Fibroblast of villous mesenchyme (primary cell): ENCODE results near the gene CCDC63. TPM values are rescaled to one million over a fixed set of nuclear protein-coding genes. Genes with fewer than 3 reads are reported as not detected.

Source experiments
- total RNA-seq: library from RNA; depleted of rRNA; stranded (reverse); fragments of >200 nt; gene quantifications from 2 replicates; pipeline ENCODE4 v1.2.3, GENCODE V29; 2012

Gene CCDC63
- total RNA-seq, 1 donor: not detected

Other genes with a start within 250 kb of the CCDC63 start
- gene TCTN1, start 232.9 kb upstream of the CCDC63 start, total RNA-seq: 26.4 and 28.9 TPM in 2 replicates
- 5.6 and 5.8 TPM in 2 replicates for gene HVCN1, start 157.9 kb upstream of the CCDC63 start, total RNA-seq
- gene PPP1CC, start 104.1 kb upstream of the CCDC63 start, total RNA-seq: 82.8 and 139 TPM in 2 replicates
- gene MYL2, start 73.6 kb downstream of the CCDC63 start, total RNA-seq: not detected in 2 replicates
- gene CUX2, start 187.2 kb downstream of the CCDC63 start, total RNA-seq: not detected in 2 replicates